Large intestine (tissue), 3 donors: ENCODE data around the gene ZNF692. TPM values are rescaled to one million over a fixed set of nuclear protein-coding genes. Genes with fewer than 3 reads are reported as not detected.

Experiments used
- DNase-seq, 2 donors: peaks; one replicate each; pipeline versions ENCODE4 v3.0.0 to v3.0.0-alpha.2; 2013
- H3K27ac ChIP-seq: one replicate; pipeline ENCODE4 v1.5.1; 2013; ENCODE audit warnings: low read length
- H3K27me3 ChIP-seq: 2 replicates; pipeline ENCODE4 v1.6.1; 2013; ENCODE audit warnings: low read length; ENCODE audit not compliant: control insufficient read depth, insufficient read depth
- H3K36me3 ChIP-seq: 2 replicates; pipeline ENCODE4 v1.6.1; 2013; ENCODE audit warnings: low read length; ENCODE audit not compliant: control insufficient read depth, insufficient read depth
- H3K4me1 ChIP-seq: one replicate; pipeline ENCODE4 v1.6.1; 2013; ENCODE audit warnings: low read length; ENCODE audit not compliant: control insufficient read depth, insufficient read depth
- H3K4me3 ChIP-seq: one replicate; pipeline ENCODE4 v1.5.1; 2013; ENCODE audit warnings: low read length
- H3K9me3 ChIP-seq: one replicate; pipeline ENCODE4 v1.6.1; 2013; ENCODE audit warnings: mild to moderate bottlenecking, low read depth, low read length, moderate library complexity; ENCODE audit not compliant: control insufficient read depth
- WGBS: methylation state at CpG from one replicate; pipeline ENCODE4 v1.1.5; 2013; ENCODE audit warnings: low lambda C conversion rate; ENCODE audit not compliant: insufficient coverage; 5-methylcytosine and 5-hydroxymethylcytosine counted together
- polyA plus RNA-seq: library from polyadenylated mRNA; unstranded; fragments of 120-200 nt; gene quantifications from one replicate; pipeline ENCODE4 v1.2.1, GENCODE V29; 2013

ZNF692 gene
- polyA plus RNA-seq, 1 donor = 58.4 TPM

GRCh38 chr1:248858096-248858890 lies 592 bp downstream of the ZNF692 start:
- Histone ChIP-seq H3K27ac (peak overlapping the region; percentile 68), H3K9me3 (no peaks in the 10 kb centered on the region), H3K4me1 (peaks cover 19% of the 10 kb centered on the region), H3K27me3 (no peaks in the 10 kb centered on the region), H3K4me3 (peak overlapping the region; percentile 69), H3K36me3 (peaks cover 18% of the 10 kb centered on the region)
- no CpG with 5 or more reads among the region's 45 CpGs for WGBS
- DNase-seq = peak; percentile 71 to 81

GRCh38 chr1:248857749-248858095 lies 1.2 kb downstream of the ZNF692 start:
- Histone ChIP-seq H3K27me3 (no peaks in the 10 kb centered on the region), H3K4me3 (peak overlapping the region; percentile 69), H3K9me3 (no peaks in the 10 kb centered on the region), H3K4me1 (peaks cover 17% of the 10 kb centered on the region), H3K27ac (no peak overlapping the region), H3K36me3 (peaks cover 21% of the 10 kb centered on the region)
- DNase-seq = no peak
- no CpG with 5 or more reads among the region's 4 CpGs for WGBS

GRCh38 chr1:248857201-248857600 lies 1.7 kb downstream of the ZNF692 start:
- Histone ChIP-seq H3K36me3 (peaks cover 21% of the 10 kb centered on the region), H3K27ac (no peak overlapping the region), H3K27me3 (no peaks in the 10 kb centered on the region), H3K9me3 (no peaks in the 10 kb centered on the region), H3K4me1 (peaks cover 14% of the 10 kb centered on the region), H3K4me3 (no peak overlapping the region)
- DNase-seq = no peak
- WGBS = no CpG with 5 or more reads among the region's 7 CpGs

- no peaks in the 10 kb centered on the region for H3K27me3 ChIP-seq
- H3K36me3 ChIP-seq = peaks cover 28% of the 10 kb centered on the region
- no CpG with 5 or more reads among the region's 1 CpG for WGBS
Measured at GRCh38 chr1:248856176-248856575, 2.7 kb downstream of the ZNF692 start.

GRCh38 chr1:248855580-248855979 lies 3.3 kb downstream of the ZNF692 start:
- no peak for DNase-seq
- peaks cover 14% of the 10 kb centered on the region for H3K4me1 ChIP-seq
- H3K27me3 ChIP-seq = no peaks in the 10 kb centered on the region
- H3K36me3 ChIP-seq = peaks cover 33% of the 10 kb centered on the region
- no CpG with 5 or more reads among the region's 6 CpGs for WGBS
- H3K9me3 ChIP-seq = no peaks in the 10 kb centered on the region
- no peak overlapping the region for H3K27ac ChIP-seq
- no peak overlapping the region for H3K4me3 ChIP-seq

More at GRCh38 chr1:248856176-248856575, 2.7 kb downstream of the ZNF692 start:
- Histone ChIP-seq H3K9me3 (no peaks in the 10 kb centered on the region), H3K4me3 (no peak overlapping the region), H3K4me1 (peaks cover 14% of the 10 kb centered on the region), H3K27ac (no peak overlapping the region)
- DNase-seq = no peak

- Histone ChIP-seq H3K4me3 (no peak overlapping the region), H3K27me3 (no peaks in the 10 kb centered on the region), H3K9me3 (no peaks in the 10 kb centered on the region), H3K4me1 (peaks cover 7% of the 10 kb centered on the region), H3K27ac (no peak overlapping the region), H3K36me3 (peaks cover 51% of the 10 kb centered on the region)
- no peak for DNase-seq
- WGBS = 100% methylated on average over 3 of the region's 8 CpGs
Measured at GRCh38 chr1:248853663-248854375, 5.1 kb downstream of the ZNF692 start.

- DNase-seq = no peak
- WGBS = no CpG with 5 or more reads among the region's 7 CpGs
- Histone ChIP-seq H3K36me3 (peaks cover 62% of the 10 kb centered on the region), H3K27me3 (no peaks in the 10 kb centered on the region), H3K4me1 (peaks cover 5% of the 10 kb centered on the region), H3K4me3 (no peak overlapping the region), H3K27ac (no peak overlapping the region), H3K9me3 (peaks cover 7% of the 10 kb centered on the region)
Measured at GRCh38 chr1:248852481-248853405, 6.1 kb downstream of the ZNF692 start.

- Histone ChIP-seq H3K27ac (no peak overlapping the region), H3K4me3 (no peak overlapping the region), H3K4me1 (no peaks in the 10 kb centered on the region), H3K36me3 (peaks cover 72% of the 10 kb centered on the region), H3K27me3 (no peaks in the 10 kb centered on the region), H3K9me3 (peaks cover 8% of the 10 kb centered on the region)
- WGBS = no CpG with 5 or more reads among the region's 2 CpGs
- no peak for DNase-seq
Measured at GRCh38 chr1:248851390-248851789, 7.5 kb downstream of the ZNF692 start.

- Histone ChIP-seq H3K4me3 (no peak overlapping the region), H3K27ac (no peak overlapping the region), H3K36me3 (peaks cover 79% of the 10 kb centered on the region), H3K4me1 (no peaks in the 10 kb centered on the region), H3K27me3 (no peaks in the 10 kb centered on the region), H3K9me3 (peaks cover 8% of the 10 kb centered on the region)
- WGBS = no CpG with 5 or more reads among the region's 10 CpGs
- no peak for DNase-seq
Measured at GRCh38 chr1:248850536-248851251, 8.2 kb downstream of the ZNF692 start.
